Measurements from ENCODE around the gene SESTD1. TPM values are rescaled to one million over a fixed set of nuclear protein-coding genes. Genes with fewer than 3 reads are reported as not detected.

Gene SESTD1
- total and polyA plus RNA-seq, 2 donors (not counting 1 experiment from before 2014, with no cell fraction given) = 16.8 to 51.9 TPM

DNA sequence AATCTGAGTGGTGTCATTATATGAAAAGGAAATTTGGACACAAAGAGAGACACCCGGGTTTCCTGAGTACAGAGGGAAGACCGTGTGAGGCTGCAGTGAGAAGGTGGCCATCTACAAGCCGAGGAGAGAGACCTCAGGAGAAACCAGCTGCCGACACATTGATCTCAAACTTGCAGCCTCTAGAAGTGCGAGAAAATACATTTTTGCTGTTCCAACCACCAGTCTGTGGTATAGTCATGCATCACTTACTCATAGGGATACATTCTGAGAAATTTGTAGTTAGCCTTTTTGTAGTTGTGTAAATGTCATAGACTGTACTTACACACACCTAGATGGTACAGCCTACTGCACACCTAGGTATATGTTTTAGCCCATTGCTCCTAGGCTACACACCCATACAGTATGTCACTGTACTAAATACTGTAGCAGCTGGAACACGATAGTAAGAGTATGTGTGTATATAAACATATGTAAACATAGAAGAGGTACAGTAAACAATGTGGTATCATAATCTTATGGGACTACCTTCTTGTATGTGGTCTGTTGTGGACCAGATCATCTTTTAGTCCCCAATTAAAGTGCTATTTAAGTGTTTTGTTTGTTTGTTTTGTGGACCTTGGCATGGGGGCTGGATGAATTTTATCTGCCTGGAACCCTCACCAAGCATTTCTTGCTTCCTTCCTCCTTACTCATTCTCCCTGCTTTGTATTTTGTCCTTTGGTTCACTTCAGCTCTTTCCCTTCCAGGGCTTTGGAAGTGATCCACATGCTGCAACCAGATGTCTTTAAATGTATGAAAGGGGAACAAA, 38.3 kb upstream of the SESTD1 start:
- H3K27ac ChIP-seq (ENCODE audit: insufficient read depth, low read length) = no peak overlapping the region
- no peak overlapping the region for H2AFZ ChIP-seq (ENCODE audit: low read length)
- DNase-seq (ENCODE audit: low read depth in 2 of 2) = peak in 1 of 2 donors; percentile 47
- H3K4me1 ChIP-seq (ENCODE audit: control insufficient read depth, extremely low read depth, insufficient read depth, low read length) = no peaks in the 10 kb centered on the region
- no peak for TF ChIP-seq EZH2 (IDR thresholded peaks at IDR 0.05; ENCODE audit: low read length, missing control alignments)
- TF ChIP-seq, protein P1, sequence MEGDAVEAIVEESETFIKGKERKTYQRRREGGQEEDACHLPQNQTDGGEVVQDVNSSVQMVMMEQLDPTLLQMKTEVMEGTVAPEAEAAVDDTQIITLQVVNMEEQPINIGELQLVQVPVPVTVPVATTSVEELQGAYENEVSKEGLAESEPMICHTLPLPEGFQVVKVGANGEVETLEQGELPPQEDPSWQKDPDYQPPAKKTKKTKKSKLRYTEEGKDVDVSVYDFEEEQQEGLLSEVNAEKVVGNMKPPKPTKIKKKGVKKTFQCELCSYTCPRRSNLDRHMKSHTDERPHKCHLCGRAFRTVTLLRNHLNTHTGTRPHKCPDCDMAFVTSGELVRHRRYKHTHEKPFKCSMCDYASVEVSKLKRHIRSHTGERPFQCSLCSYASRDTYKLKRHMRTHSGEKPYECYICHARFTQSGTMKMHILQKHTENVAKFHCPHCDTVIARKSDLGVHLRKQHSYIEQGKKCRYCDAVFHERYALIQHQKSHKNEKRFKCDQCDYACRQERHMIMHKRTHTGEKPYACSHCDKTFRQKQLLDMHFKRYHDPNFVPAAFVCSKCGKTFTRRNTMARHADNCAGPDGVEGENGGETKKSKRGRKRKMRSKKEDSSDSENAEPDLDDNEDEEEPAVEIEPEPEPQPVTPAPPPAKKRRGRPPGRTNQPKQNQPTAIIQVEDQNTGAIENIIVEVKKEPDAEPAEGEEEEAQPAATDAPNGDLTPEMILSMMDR (conservative IDR thresholded peaks at IDR 0.05 in 1 of 2, IDR thresholded peaks at IDR 0.05 in 1 of 2; ENCODE audit: low read depth in 1 of 2, low read length in 2 of 2) = no peak
- H3K27me3 ChIP-seq (ENCODE audit: control insufficient read depth, insufficient read depth, low read length) = no peaks in the 10 kb centered on the region
- H3K4me3 ChIP-seq (replicated peaks in 1 of 4; ENCODE audit: control extremely low read depth in 1 of 4, insufficient read depth in 1 of 4, low read depth in 3 of 4, low read length in 4 of 4) = no peak overlapping the region
- H3K79me2 ChIP-seq (ENCODE audit: control insufficient read depth, insufficient read depth, low read length) = no peaks in the 10 kb centered on the region
- no peak overlapping the region for H3K4me2 ChIP-seq (ENCODE audit: extremely low read depth, insufficient read depth, low read length)
- no peak overlapping the region for H3K9ac ChIP-seq (ENCODE audit: insufficient read depth, low read length)
- no peaks in the 10 kb centered on the region for H3K36me3 ChIP-seq (ENCODE audit: control insufficient read depth, insufficient read depth, low read length)
- no peaks in the 10 kb centered on the region for H4K20me1 ChIP-seq (ENCODE audit: control insufficient read depth, extremely low read depth, insufficient read depth, low read length)
- H3K9me3 ChIP-seq (ENCODE audit: control insufficient read depth, insufficient read depth, low read depth, low read length) = no peaks in the 10 kb centered on the region

DNA sequence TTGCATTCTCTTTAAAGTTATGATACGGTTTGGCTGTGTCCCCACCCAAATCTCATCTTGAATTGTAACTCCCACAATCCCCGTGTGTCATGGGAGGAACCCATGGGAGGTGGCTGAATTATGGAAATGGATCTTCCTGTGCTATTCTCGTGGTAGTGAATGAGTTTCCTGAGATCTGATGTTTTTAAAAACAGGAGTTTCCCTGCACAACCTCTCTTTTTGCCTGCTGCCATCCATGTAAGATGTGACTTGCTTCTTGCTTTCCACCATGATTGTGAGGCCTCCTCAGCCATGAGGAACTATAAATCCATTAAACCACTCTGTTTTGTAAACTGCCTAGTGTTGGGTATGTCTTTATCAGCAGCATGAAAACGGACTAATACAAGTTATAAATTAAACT, 37.5 kb upstream of the SESTD1 start:
- no peak overlapping the region for H3K27ac ChIP-seq (ENCODE audit: insufficient read depth, low read length)
- H3K4me2 ChIP-seq (ENCODE audit: extremely low read depth, insufficient read depth, low read length) = no peak overlapping the region
- no peaks in the 10 kb centered on the region for H4K20me1 ChIP-seq (ENCODE audit: control insufficient read depth, extremely low read depth, insufficient read depth, low read length)
- no peaks in the 10 kb centered on the region for H3K27me3 ChIP-seq (ENCODE audit: control insufficient read depth, insufficient read depth, low read length)
- no peak overlapping the region for H3K4me3 ChIP-seq (replicated peaks in 1 of 4; ENCODE audit: control extremely low read depth in 1 of 4, insufficient read depth in 1 of 4, low read depth in 3 of 4, low read length in 4 of 4)
- no peak for DNase-seq (ENCODE audit: low read depth in 2 of 2)
- H3K36me3 ChIP-seq (ENCODE audit: control insufficient read depth, insufficient read depth, low read length) = no peaks in the 10 kb centered on the region
- no peak overlapping the region for H2AFZ ChIP-seq (ENCODE audit: low read length)
- no peaks in the 10 kb centered on the region for H3K79me2 ChIP-seq (ENCODE audit: control insufficient read depth, insufficient read depth, low read length)
- H3K4me1 ChIP-seq (ENCODE audit: control insufficient read depth, extremely low read depth, insufficient read depth, low read length) = no peaks in the 10 kb centered on the region
- no peak overlapping the region for H3K9ac ChIP-seq (ENCODE audit: insufficient read depth, low read length)
- TF ChIP-seq, protein P1 (conservative IDR thresholded peaks at IDR 0.05 in 1 of 2, IDR thresholded peaks at IDR 0.05 in 1 of 2; ENCODE audit: low read depth in 1 of 2, low read length in 2 of 2) = no peak
- TF ChIP-seq EZH2 (IDR thresholded peaks at IDR 0.05; ENCODE audit: low read length, missing control alignments) = no peak
- no peaks in the 10 kb centered on the region for H3K9me3 ChIP-seq (ENCODE audit: control insufficient read depth, insufficient read depth, low read depth, low read length)

DNA sequence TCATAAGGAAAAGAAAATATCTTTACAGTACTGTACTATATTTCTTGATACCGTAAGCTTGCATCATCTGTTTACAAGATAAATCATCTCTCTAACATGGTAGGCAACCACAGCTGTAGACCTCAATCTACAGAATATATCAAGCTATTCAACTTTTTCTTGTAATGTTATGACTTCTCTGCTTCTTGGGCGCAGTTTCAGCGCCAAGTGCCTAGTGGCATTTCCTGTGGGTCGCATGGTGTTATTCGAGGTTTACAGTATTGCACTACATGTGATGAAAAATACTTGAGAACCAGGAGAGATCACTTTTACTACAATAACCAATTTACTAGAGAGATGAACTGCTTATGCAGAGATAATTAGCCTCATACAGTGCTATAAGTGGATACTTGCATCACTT, 34.0 kb upstream of the SESTD1 start:
- Histone ChIP-seq H3K36me3 (ENCODE audit: control insufficient read depth, insufficient read depth, low read length) (no peaks in the 10 kb centered on the region), H3K4me1 (ENCODE audit: control insufficient read depth, extremely low read depth, insufficient read depth, low read length) (no peaks in the 10 kb centered on the region), H3K4me2 (ENCODE audit: extremely low read depth, insufficient read depth, low read length) (no peak overlapping the region), H4K20me1 (ENCODE audit: control insufficient read depth, extremely low read depth, insufficient read depth, low read length) (no peaks in the 10 kb centered on the region), H2AFZ (ENCODE audit: low read length) (no peak overlapping the region), H3K4me3 (replicated peaks in 1 of 4; ENCODE audit: control extremely low read depth in 1 of 4, insufficient read depth in 1 of 4, low read depth in 3 of 4, low read length in 4 of 4) (no peak overlapping the region), H3K27me3 (ENCODE audit: control insufficient read depth, insufficient read depth, low read length) (no peaks in the 10 kb centered on the region), H3K9ac (ENCODE audit: insufficient read depth, low read length) (no peak overlapping the region), H3K79me2 (ENCODE audit: control insufficient read depth, insufficient read depth, low read length) (no peaks in the 10 kb centered on the region), H3K9me3 (ENCODE audit: control insufficient read depth, insufficient read depth, low read depth, low read length) (no peaks in the 10 kb centered on the region), H3K27ac (ENCODE audit: insufficient read depth, low read length) (no peak overlapping the region)
- TF ChIP-seq EZH2 (IDR thresholded peaks at IDR 0.05; ENCODE audit: low read length, missing control alignments) = no peak
- TF ChIP-seq, protein P1 (conservative IDR thresholded peaks at IDR 0.05 in 1 of 2, IDR thresholded peaks at IDR 0.05 in 1 of 2; ENCODE audit: low read depth in 1 of 2, low read length in 2 of 2) = no peak
- DNase-seq (ENCODE audit: low read depth in 2 of 2) = no peak

Data from fibroblast of lung (primary cell).